ENCODE results near the gene CCDC6.

The CCDC6 gene

GRCh38 chr10:59869594-59869940 lies 36.8 kb downstream of the CCDC6 start:
- Histone ChIP-seq H3K27ac (ENCODE audit: low read depth, low read length, severe bottlenecking) (no peak overlapping the region), H3K4me1 (ENCODE audit: control insufficient read depth, insufficient read depth, low read length, poor library complexity, severe bottlenecking) (no peaks in the 10 kb centered on the region), H3K36me3 (ENCODE audit: control insufficient read depth, insufficient read depth, low read length) (no peaks in the 10 kb centered on the region), H3K4me3 (ENCODE audit: extremely low read depth, insufficient read depth, low read length, poor library complexity, severe bottlenecking) (no peak overlapping the region), H3K9me3 (ENCODE audit: control insufficient read depth, low read length) (no peaks in the 10 kb centered on the region)
- 94 to 96% methylated on average over 5 to 6 of the region's 6 CpGs for WGBS, 2 experiments (ENCODE audit: insufficient coverage in 2 of 2)

- H3K9me3 ChIP-seq (ENCODE audit: control insufficient read depth, low read length) = no peaks in the 10 kb centered on the region
- no peaks in the 10 kb centered on the region for H3K4me1 ChIP-seq (ENCODE audit: control insufficient read depth, insufficient read depth, low read length, poor library complexity, severe bottlenecking)
- no peaks in the 10 kb centered on the region for H3K36me3 ChIP-seq (ENCODE audit: control insufficient read depth, insufficient read depth, low read length)
- 91 to 96% methylated on average over 3 to 4 of the region's 6 CpGs for WGBS, 2 experiments (ENCODE audit: insufficient coverage in 2 of 2)
- H3K27ac ChIP-seq (ENCODE audit: low read depth, low read length, severe bottlenecking) = no peak overlapping the region
- H3K4me3 ChIP-seq (ENCODE audit: extremely low read depth, insufficient read depth, low read length, poor library complexity, severe bottlenecking) = no peak overlapping the region
These were observed 37.4 kb downstream of the CCDC6 start for GRCh38 chr10:59868696-59869593.

GRCh38 chr10:59867590-59867989 lies 38.8 kb downstream of the CCDC6 start:
- H3K4me1 ChIP-seq (ENCODE audit: control insufficient read depth, insufficient read depth, low read length, poor library complexity, severe bottlenecking) = no peaks in the 10 kb centered on the region
- H3K9me3 ChIP-seq (ENCODE audit: control insufficient read depth, low read length) = no peaks in the 10 kb centered on the region
- WGBS, 2 experiments (ENCODE audit: insufficient coverage in 2 of 2) = 87 to 94% methylated on average over 3 to 5 of the region's 7 CpGs
- H3K36me3 ChIP-seq (ENCODE audit: control insufficient read depth, insufficient read depth, low read length) = no peaks in the 10 kb centered on the region
- no peak overlapping the region for H3K27ac ChIP-seq (ENCODE audit: low read depth, low read length, severe bottlenecking)
- no peak overlapping the region for H3K4me3 ChIP-seq (ENCODE audit: extremely low read depth, insufficient read depth, low read length, poor library complexity, severe bottlenecking)

GRCh38 chr10:59865101-59865500 lies 41.3 kb downstream of the CCDC6 start:
- H3K9me3 ChIP-seq (ENCODE audit: control insufficient read depth, low read length) = peaks cover under 1% of the 10 kb centered on the region
- 55 to 100% methylated on average over 2 of the region's 5 CpGs for WGBS, 2 experiments (ENCODE audit: insufficient coverage in 2 of 2)
- peaks cover 7% of the 10 kb centered on the region for H3K36me3 ChIP-seq (ENCODE audit: control insufficient read depth, insufficient read depth, low read length)
- no peak overlapping the region for H3K27ac ChIP-seq (ENCODE audit: low read depth, low read length, severe bottlenecking)
- H3K4me1 ChIP-seq (ENCODE audit: control insufficient read depth, insufficient read depth, low read length, poor library complexity, severe bottlenecking) = no peaks in the 10 kb centered on the region
- H3K4me3 ChIP-seq (ENCODE audit: extremely low read depth, insufficient read depth, low read length, poor library complexity, severe bottlenecking) = no peak overlapping the region

- H3K36me3 ChIP-seq (ENCODE audit: control insufficient read depth, insufficient read depth, low read length) = peaks cover 7% of the 10 kb centered on the region
- H3K4me1 ChIP-seq (ENCODE audit: control insufficient read depth, insufficient read depth, low read length, poor library complexity, severe bottlenecking) = no peaks in the 10 kb centered on the region
- no peak overlapping the region for H3K27ac ChIP-seq (ENCODE audit: low read depth, low read length, severe bottlenecking)
- H3K9me3 ChIP-seq (ENCODE audit: control insufficient read depth, low read length) = peaks cover 3% of the 10 kb centered on the region
- WGBS, 2 experiments (ENCODE audit: insufficient coverage in 2 of 2) = 67% methylated on average over 1 of the region's 5 CpGs; no CpG with 5 or more reads in 1 of the 2 experiments
- no peak overlapping the region for H3K4me3 ChIP-seq (ENCODE audit: extremely low read depth, insufficient read depth, low read length, poor library complexity, severe bottlenecking)
These were observed 42.0 kb downstream of the CCDC6 start for GRCh38 chr10:59864141-59864962.

GRCh38 chr10:59859570-59859969 lies 46.8 kb downstream of the CCDC6 start:
- H3K27ac ChIP-seq (ENCODE audit: low read depth, low read length, severe bottlenecking) = no peak overlapping the region
- peaks cover 3% of the 10 kb centered on the region for H3K9me3 ChIP-seq (ENCODE audit: control insufficient read depth, low read length)
- WGBS, 2 experiments (ENCODE audit: insufficient coverage in 2 of 2) = 100% methylated on average over 3 to 5 of the region's 6 CpGs

GRCh38 chr10:59857921-59858320 lies 48.4 kb downstream of the CCDC6 start:
- WGBS, 2 experiments (ENCODE audit: insufficient coverage in 2 of 2) = 88 to 100% methylated on average over 1 to 3 of the region's 3 CpGs
- Histone ChIP-seq H3K36me3 (ENCODE audit: control insufficient read depth, insufficient read depth, low read length) (peaks cover 7% of the 10 kb centered on the region), H3K27ac (ENCODE audit: low read depth, low read length, severe bottlenecking) (no peak overlapping the region), H3K4me3 (ENCODE audit: extremely low read depth, insufficient read depth, low read length, poor library complexity, severe bottlenecking) (no peak overlapping the region), H3K4me1 (ENCODE audit: control insufficient read depth, insufficient read depth, low read length, poor library complexity, severe bottlenecking) (no peaks in the 10 kb centered on the region), H3K9me3 (ENCODE audit: control insufficient read depth, low read length) (peaks cover 3% of the 10 kb centered on the region)

More at GRCh38 chr10:59859570-59859969, 46.8 kb downstream of the CCDC6 start:
- Histone ChIP-seq H3K4me1 (ENCODE audit: control insufficient read depth, insufficient read depth, low read length, poor library complexity, severe bottlenecking) (no peaks in the 10 kb centered on the region), H3K36me3 (ENCODE audit: control insufficient read depth, insufficient read depth, low read length) (peaks cover 7% of the 10 kb centered on the region), H3K4me3 (ENCODE audit: extremely low read depth, insufficient read depth, low read length, poor library complexity, severe bottlenecking) (no peak overlapping the region)

GRCh38 chr10:59857049-59857448 lies 49.3 kb downstream of the CCDC6 start:
- H3K36me3 ChIP-seq (ENCODE audit: control insufficient read depth, insufficient read depth, low read length) = peaks cover 11% of the 10 kb centered on the region
- peaks cover 3% of the 10 kb centered on the region for H3K9me3 ChIP-seq (ENCODE audit: control insufficient read depth, low read length)
- H3K27ac ChIP-seq (ENCODE audit: low read depth, low read length, severe bottlenecking) = no peak overlapping the region
- H3K4me1 ChIP-seq (ENCODE audit: control insufficient read depth, insufficient read depth, low read length, poor library complexity, severe bottlenecking) = no peaks in the 10 kb centered on the region
- no CpG with 5 or more reads among the region's 3 CpGs for WGBS, 2 experiments (ENCODE audit: insufficient coverage in 2 of 2)
- H3K4me3 ChIP-seq (ENCODE audit: extremely low read depth, insufficient read depth, low read length, poor library complexity, severe bottlenecking) = no peak overlapping the region

- no peak overlapping the region for H3K4me3 ChIP-seq (ENCODE audit: extremely low read depth, insufficient read depth, low read length, poor library complexity, severe bottlenecking)
- 100% methylated on average over 1 of the region's 3 CpGs; no CpG with 5 or more reads in 1 of the 2 experiments for WGBS, 2 experiments (ENCODE audit: insufficient coverage in 2 of 2)
These were observed 50.3 kb downstream of the CCDC6 start for GRCh38 chr10:59856104-59856503.

GRCh38 chr10:59854571-59854970 lies 51.8 kb downstream of the CCDC6 start:
- H3K9me3 ChIP-seq (ENCODE audit: control insufficient read depth, low read length) = no peaks in the 10 kb centered on the region
- no peak overlapping the region for H3K4me3 ChIP-seq (ENCODE audit: extremely low read depth, insufficient read depth, low read length, poor library complexity, severe bottlenecking)
- WGBS, 2 experiments (ENCODE audit: insufficient coverage in 2 of 2) = 91 to 92% methylated on average over 1 to 3 of the region's 4 CpGs
- no peak overlapping the region for H3K27ac ChIP-seq (ENCODE audit: low read depth, low read length, severe bottlenecking)
- no peaks in the 10 kb centered on the region for H3K4me1 ChIP-seq (ENCODE audit: control insufficient read depth, insufficient read depth, low read length, poor library complexity, severe bottlenecking)
- peaks cover 12% of the 10 kb centered on the region for H3K36me3 ChIP-seq (ENCODE audit: control insufficient read depth, insufficient read depth, low read length)

More at GRCh38 chr10:59856104-59856503, 50.3 kb downstream of the CCDC6 start:
- peaks cover 3% of the 10 kb centered on the region for H3K9me3 ChIP-seq (ENCODE audit: control insufficient read depth, low read length)
- peaks cover 11% of the 10 kb centered on the region for H3K36me3 ChIP-seq (ENCODE audit: control insufficient read depth, insufficient read depth, low read length)
- H3K4me1 ChIP-seq (ENCODE audit: control insufficient read depth, insufficient read depth, low read length, poor library complexity, severe bottlenecking) = no peaks in the 10 kb centered on the region
- H3K27ac ChIP-seq (ENCODE audit: low read depth, low read length, severe bottlenecking) = no peak overlapping the region

All from mesodermal cell (in vitro differentiated cells).